NCI-H2196 treated with DMSO at 0.1 percent for 48 hours (cell line): ENCODE data around the gene SUGCT.
"Not testable (repeated sequence)": the region's sequence is repeated elsewhere in the genome, so short reads cannot be mapped to it uniquely, and the experiment has no call there.

Source experiments
- DNase-seq: peaks from one replicate; lab custom pipeline; 2025; ENCODE audit not compliant: unreplicated experiment; lab: John Stamatoyannopoulos, UW

SUGCT gene

DNA sequence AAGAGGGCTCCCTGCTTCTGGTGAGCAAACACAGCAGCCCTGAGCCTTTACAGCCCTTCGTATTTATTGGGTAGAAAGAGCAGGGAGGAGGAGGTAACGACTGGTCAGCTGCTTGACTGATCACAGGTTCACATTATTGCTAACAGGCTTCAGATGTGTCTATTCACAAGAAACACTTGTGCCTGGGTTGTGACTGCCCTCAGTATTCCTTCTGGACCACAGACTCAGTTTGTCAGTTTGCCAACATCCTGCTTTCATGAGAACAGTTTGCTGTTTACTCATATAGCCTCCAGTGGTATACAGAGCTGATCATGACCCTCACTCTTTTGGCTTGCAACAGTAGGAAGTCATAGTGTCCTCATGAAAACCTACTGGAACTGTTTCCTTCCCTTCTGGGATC is 467.5 kb downstream of the SUGCT start:
- DNase-seq, result not testable (repeated sequence)

DNA sequence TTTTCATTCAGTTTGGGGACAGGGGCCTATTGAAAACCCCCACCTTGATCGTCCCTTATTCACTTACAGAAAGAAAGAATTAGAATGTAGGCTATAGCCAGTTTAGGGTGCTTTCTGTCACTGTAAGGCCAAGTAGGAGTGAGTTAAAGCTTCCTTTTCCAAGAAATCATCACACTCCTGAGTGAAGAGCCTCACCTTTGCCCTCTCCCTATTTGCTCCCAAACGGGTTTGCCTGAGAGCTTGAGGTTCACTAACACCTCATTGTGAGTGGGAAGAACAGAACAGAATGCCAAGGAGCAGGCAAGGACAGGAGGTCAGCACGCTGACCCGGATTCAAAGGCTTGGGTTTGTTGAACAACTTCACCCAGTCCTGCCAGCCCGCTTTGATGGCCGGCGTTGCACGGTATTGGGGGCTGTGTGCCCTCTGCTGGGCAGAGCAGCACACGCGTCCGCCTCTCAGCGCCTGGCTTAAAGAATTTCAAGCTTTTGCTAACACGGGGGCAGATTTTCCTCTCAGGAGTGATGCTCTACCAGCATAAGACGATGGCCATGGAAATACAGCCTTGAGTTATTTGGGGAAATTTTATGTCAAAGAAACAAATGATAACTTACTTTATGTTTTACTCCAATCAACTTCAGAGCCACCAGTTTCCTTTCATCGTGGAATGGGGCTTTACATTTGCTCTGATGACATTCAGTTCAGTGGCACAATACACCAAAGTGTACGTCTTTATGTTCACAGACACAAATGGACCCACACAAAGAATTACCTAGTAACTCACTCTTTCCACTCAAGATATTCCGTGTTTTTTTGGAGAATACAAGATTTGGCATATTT is 470.0 kb downstream of the SUGCT start:
- DNase-seq, result no peak

DNA sequence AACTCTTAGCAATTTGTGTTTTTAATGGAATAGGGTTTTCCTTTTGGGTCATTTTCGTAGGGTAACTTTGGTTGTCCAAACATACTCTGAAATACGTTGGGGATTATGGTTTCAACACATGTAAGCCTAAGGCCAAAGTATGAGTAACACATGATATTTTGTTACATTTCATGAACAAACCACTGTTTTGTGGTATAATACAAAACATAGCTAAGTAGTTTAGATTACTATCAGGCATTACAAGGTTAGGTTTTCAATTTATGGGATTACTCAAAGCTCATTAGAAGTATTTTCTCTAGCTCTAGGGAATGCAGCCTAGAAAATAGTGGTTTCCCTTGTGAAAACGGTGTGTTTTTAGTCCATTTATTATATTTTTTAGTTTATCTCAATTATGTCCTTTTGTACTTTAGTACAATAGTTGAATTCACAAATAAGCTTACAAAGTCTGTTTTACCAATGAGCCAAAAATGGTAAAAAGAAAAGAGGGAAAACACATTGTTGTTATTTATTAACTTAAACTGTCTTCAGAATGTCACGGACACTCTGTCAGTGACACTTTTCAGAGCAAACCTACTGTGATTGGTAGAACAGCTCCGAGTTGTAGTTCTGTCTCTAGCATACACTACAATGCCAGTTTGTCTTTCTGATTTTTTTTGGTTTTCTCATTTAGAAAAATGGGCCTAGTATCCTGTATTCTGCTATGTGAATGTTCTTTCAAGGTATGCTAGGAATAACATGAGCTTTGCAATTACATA is 473.7 kb downstream of the SUGCT start:
- DNase-seq, result no peak

DNA sequence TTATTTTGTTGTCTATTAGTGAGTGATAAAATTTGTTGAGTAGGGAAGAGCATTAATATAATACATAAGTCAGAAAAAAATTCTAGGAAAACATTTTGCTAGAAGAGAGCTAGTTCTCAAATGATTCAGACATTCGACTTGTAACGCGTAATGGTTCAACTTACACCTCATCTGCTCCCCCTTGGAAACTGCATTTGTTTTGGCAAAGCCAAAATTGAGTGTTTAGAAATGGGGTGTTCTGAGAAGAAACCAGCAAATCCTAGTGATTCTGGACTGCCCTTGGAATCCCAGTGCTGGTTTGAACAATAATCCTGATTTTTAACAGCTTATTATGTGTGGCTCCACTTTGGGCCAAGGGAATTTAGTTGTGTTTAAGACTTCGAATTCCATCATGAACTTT is 475.7 kb downstream of the SUGCT start:
- no peak for DNase-seq

DNA sequence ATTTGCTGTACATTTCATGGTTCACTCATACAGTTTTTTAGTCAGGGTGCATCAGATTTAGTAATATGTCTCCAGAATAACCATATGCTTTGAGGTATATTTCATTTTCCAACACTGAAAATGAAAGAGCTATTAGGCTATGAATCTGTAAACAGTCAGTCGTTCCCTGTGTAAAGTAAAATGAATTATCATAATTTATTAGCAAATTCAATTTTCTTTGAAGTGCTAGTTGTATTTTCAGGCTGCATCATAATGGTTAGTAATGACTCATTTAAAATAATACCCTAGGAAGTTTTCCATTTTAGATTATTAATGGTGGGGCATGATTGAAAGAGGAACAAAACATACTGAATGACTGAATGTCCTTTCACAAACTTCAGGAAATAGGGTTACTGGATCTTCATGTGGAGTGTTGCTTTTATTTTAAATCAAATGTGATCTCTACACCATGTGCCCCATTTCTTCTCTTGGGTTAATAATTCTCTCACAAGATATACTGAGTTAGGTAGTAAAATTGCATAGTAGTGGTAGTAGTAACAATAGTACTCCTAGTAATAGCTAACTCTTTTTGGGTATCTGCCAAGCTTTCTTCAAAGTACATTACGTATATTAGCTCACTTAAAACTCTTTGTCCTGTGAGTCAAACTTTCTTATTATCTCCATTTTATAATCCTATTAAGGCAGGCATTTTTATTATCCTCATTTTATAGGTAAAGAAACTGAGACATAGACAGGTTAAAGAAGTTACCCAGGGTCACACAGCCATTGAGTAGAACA is 476.5 kb downstream of the SUGCT start:
- DNase-seq, result no peak

DNA sequence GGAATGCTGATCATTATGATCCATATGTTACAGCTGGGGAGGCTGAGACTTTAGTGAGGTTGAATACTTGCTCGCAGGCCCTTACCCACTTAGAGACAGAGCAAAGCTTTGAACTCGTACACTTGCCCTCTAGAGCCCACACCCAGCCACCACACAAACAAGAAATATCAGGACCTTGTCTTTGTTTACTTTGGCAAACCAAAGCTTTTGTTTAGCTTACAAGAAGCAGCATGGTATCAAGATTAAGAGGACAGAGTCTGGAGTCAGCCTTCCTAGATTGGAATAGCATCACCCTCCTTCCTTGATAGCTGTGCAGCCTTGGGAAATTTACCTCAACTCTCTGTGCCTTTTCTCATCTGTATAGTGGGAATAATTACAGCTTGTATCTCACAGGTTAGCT is 477.5 kb downstream of the SUGCT start:
- no peak for DNase-seq

DNA sequence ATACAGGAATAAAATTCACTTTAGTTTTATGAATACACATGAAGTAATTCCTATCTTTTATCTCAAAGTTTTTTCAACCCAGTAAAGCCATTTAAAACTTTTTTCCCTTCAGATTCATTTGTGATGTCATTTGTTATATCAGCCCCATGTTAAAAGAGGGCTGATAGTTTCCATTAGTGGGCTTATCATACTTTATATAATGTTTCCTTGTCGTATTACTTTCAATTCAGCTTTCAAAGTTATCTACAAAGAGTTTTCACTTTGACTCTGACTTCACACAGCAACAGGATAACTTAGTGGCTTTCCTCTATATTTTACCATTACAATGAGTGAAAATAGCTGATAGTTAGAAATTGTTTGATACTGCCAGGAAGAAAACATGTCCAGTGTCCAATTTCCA is 484.8 kb downstream of the SUGCT start:
- DNase-seq, result no peak

DNA sequence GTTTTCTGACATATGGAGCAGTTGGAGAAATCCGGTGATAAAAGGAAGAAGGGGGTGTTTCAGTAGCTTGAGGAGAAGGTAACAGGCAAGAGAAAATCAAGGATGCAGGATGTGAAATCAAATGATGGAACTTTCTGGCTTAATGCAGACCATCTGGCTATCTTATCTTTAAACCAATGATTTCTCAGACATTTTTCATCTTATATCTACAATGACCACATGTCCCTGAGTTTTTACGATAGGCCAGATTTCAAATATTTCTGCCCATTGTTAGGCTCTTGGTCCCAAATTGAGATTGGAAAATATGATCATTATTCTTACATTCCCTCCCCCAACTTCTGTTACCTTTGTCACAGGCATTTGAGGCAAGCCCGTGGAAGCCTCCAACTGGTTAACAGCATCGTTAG is 486.8 kb downstream of the SUGCT start:
- DNase-seq, result no peak

DNA sequence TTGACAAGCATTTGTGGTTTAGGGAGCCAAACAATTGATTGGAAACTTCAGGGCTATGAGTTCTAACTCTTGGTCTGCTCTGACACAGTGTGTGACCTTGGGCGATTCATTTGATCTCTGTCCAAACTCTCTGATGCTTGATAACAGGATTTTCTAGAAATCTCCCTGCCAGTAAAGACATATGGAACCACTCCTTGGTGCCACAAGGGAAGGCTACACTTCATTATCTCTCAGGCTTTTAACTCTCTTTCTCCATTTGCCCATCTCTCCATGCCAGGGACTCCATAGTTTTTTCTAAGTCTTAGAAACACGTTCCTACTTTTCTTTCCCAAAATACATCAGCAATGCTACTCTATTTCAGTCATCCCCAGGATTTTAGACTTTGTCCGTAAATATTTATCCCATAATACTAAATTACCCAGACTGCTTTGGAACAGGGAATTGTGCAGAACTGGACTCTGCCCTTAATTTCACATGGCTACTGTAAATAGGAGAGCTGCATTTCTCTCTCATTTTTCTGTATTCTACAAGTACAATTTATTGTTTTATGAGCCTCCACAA is 488.2 kb downstream of the SUGCT start:
- DNase-seq, result no peak

DNA sequence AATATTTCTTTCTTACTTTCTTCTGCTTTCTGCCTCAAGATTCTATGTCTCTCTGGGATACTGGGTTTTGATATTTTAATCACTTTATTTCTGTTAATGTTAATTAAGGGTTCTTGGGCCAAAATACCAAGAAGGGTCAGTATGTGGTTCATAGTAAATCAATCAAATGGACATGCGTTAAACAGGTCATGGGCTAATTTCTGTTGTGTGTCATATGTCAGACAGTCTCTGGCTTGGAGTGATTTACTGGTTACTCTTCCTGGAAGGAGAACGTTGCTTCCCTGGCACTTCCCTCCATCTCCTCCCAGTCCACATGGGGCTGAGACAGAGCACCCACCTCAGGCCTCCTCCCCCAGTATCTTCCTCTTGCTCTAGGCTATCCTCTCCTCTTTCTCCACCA is 489.1 kb downstream of the SUGCT start:
- no peak for DNase-seq

DNA sequence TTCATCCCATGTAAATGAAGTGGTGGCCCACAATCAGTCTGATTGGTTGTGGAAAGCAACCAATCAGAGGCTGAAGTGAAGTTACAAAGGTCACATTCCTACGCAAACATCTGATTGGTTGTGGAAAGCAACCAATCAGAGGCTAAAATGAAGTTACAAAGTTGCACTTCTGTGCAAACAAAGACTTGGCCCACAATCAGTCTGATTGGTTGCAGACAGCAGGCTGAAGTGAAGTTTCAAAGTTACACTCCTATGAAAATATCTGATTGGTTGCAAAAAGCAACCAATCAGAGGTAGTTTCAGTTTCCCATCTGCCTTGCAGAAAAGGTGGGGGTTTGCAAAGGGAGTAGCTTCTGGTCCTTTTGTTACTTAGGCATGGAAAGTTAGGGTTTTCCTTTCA is 492.6 kb downstream of the SUGCT start:
- not testable (repeated sequence) for DNase-seq

DNA sequence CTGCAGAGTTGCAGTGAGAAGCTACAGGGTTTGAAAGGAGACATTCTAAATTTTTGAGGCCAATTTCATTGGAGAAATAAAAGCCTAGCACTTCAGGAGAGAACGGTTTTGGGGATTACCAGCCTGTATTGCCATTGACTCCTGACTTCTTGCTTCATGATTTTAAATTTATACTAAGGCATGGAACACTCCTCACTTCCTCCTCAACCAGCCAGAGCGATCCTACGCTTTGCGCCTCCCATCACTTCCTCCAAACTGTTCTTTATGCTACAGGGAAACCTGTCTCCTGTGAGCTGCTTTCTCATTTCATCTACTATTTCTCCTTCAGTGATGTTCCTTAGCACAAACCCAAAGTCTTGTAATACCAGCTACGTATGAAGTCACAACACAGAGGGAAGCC is 495.1 kb downstream of the SUGCT start:
- no peak for DNase-seq

DNA sequence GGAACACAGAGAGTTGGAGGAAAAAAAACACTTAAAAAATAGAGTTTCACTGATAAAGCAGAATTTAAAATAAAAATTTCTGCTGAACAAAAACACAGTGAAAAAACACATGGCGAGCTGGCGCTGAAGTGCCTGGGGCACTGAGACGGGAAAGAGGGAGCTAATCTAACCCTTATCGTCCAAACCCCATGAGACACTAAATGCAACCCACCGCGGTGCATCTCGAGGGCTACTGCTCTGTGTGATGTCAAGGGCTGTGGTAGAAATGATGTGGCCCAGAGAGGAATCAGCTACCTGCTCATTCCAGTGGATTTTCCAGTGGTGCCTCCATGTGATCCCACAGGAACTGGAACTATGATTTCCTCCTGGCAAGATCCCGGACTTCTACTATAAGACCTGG is 499.3 kb downstream of the SUGCT start:
- DNase-seq, result no peak

DNA sequence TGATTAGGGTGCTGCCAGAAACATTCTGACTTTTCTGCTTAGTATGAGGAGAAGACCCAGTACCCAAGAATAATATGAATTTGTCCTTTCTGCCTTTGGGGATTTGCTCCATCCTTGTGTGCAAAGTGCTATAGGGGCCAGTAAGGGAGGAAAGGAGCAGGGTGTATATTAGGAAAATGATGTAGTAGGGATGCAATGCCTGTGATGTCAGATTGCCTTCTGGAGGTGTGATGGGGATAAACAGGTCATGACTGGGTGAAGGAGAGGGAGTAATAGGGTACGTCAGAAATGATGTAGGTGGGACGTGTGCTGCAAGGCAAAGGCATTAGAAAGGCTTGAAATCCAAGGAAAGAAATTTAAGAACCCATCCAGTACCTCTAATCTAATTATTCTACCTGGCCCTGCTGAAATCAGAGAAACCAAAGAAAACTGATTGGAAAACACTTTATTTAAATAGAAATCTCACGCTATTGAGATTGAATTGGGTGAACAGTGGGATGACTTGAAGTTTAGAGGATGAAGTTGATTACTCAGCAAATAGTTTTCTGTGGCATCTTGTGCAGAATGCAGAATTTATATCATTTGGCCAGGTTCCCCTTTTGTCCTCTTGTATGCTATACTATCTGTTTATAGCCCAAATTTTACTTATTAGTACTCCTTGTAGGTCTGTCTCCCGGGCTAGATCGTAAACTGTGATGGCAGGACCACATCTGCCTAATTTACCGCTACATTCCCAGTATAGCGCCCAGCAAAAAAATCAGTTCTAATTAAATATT is 503.9 kb downstream of the SUGCT start:
- DNase-seq, result no peak

DNA sequence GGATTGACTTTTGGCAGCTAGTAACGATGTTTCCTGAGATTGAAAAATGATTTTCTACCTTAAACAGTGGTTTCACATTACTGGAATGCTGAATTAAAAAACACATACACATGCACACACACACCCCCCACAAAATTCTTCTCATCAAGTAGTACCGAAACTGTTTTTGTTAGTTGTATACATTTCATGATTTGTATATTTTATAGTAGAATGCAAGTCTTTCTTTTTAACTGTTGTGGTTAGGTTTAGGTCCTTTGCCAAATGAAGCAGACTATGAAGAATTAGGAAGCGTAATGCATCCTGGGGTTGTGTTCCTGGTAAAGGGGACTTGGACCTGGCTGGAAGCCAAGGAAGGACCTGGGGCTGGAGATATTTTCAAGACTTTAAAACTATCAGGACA is 505.8 kb downstream of the SUGCT start:
- DNase-seq, result no peak

DNA sequence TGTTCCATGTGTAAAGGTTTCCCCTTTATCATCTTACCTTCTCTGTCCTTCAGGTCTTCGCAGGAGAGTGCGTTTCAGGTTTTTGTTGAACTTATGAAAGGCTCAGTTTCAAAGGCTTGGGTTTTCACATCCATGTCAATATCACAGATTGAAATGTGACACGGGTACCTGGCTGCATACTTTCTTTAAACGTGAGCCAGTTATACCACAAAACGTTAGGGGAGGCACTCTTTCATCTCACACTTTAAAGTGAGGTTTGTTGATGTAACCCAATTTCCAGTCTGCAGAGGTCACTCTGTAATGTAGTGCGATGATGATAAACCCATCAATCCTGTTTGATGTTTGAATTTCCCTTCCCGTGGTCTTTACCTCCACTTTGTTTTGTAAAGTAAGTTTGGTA is 506.9 kb downstream of the SUGCT start:
- DNase-seq, result no peak

DNA sequence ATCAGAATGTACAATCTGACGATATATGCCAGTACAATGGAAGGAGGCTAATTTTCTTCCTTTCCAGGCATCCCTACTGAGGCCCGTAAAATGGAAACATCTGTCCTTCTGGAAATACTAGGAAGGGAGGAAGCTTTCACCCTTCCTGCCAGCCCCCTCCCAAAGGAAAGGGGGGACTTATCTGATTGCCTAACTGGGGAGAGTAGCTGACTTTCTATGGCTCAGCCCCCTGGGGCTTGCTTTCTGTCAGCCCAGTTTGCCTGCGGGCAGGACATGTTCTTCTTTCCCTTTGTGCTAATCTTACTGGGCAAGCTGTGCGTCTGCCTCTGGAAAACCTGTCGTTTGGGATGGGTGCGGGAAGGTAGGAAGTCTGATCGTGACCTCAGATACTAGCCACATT is 508.9 kb downstream of the SUGCT start:
- no peak for DNase-seq

DNA sequence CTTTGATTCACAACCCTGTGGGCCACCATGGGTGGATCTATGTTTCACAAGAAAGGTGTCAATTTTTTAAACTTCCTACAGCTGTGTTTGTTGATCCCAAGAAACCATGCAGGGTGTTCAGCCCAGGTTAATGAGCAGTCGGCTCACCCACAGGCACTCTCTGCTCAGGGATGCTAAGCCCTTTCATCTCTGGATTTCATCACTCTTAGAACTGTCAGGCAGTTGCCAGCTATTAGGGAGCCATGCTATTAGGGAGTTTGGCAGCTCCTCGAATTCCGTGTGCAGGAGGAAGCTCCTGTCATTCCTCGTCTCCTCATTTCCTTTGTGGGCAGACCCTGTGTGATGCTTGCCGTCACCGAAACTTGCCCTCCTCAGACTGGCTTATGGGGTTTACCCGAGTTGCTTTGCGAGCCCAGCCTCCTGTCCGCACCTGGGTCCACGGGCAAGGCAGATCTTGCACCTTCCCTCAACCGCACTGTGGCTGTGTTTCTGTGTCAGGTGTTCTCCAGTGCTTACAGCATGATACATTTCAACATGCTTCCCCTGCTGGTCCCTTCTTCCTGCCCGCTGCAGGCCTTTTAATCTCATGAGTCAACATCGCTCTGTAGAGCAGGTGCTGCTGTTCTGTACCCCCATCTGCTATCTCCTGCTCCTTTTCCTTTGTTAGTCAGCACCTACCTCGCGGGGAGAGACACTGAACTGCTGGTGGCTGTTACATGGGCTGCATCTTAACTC is 509.8 kb downstream of the SUGCT start:
- no peak for DNase-seq

DNA sequence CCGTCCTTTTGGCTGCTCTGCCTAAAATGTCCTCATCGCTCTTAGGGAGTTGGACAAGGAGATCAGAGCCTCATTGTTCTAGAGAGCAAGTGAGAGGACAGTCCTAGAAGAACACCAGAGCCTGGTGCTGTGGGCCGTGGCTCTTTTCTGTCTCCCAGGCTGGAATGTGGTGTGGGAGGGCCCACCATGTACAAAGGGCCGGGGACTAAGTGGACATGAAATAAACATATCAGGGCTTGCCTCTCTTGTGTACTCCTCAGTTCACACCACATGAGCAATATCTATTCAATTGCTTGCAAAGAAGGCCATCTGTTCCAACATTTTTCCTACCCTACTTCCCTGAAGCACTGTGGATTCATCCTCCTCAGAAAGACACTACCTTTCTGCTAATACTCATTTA is 510.4 kb downstream of the SUGCT start:
- no peak for DNase-seq

DNA sequence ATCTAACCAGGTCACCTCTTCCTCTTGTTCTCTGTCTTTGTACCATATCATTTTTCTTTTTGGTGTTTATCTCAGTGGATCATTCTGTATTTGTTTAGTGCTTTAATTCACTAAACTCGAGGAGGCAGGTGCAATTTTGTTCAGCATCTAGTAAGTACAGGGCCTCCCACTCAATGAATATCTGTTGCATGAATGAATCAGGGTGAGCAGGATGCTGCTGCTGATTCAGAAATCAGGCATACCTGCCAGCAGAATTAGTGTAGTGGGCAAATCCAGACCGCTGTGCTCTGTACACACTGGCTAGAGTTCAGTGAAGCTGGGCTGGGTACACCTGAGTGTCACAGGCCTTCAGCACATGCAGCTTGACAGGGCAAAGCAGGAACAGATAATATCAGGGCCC is 511.9 kb downstream of the SUGCT start:
- no peak for DNase-seq
